B cell (primary cell): Measurements from ENCODE around the gene TELO2. TPM values are rescaled to one million over a fixed set of nuclear protein-coding genes. Genes with fewer than 3 reads are reported as not detected.

Source experiments
- ATAC-seq: fragments of 200-7000 bp; cut with Tn5 transposase; one replicate; pipeline ENCODE4 v1.10.0; 2021; ENCODE audit warnings: low read depth, mild to moderate bottlenecking, moderate number of reproducible peaks, moderate library complexity
- CTCF ChIA-PET: fragments of 350-600 bp; sonication (Branson Sonifier 250); formaldehyde crosslinking; loops from one replicate; lab custom pipeline; 2021; ENCODE audit warnings: antibody characterized with exemption, inconsistent platforms; lab: Charles Lee
- POLR2A ChIA-PET: fragments of 350-600 bp; sonication (Branson Sonifier 250); formaldehyde crosslinking; loops from one replicate; lab custom pipeline; 2021; ENCODE audit warnings: antibody characterized with exemption; lab: Charles Lee
- DNase-seq: peaks from one replicate; pipeline ENCODE4 v3.0.0; 2013
- H2AFZ ChIP-seq: 2 replicates; pipeline ENCODE4 v1.6.1; 2012; ENCODE audit warnings: mild to moderate bottlenecking, low read depth, low read length; ENCODE audit not compliant: insufficient read depth, poor library complexity, severe bottlenecking
- H3K27ac ChIP-seq, 2 donors: 1 replicate in 1 of 2; 2 replicates in 1 of 2; pipeline ENCODE4 v1.5.1; 2012 to 2013; ENCODE audit warnings: low read length in 2 of 2, mild to moderate bottlenecking in 2 of 2, moderate library complexity in 1 of 2
- H3K27me3 ChIP-seq, 4 experiments: fragments of 200-600 bp in 1 of 4; sonication (generic) in 1 of 4; replicated peaks in 1 of 4; 1 replicate in 2 of 4; 2 replicates in 2 of 4; pipeline versions ENCODE4 v1.6.1 to v1.7.0; 2013 to 2016; ENCODE audit warnings: low read length in 3 of 4, mild to moderate bottlenecking in 2 of 4, mixed read lengths in 1 of 4, moderate library complexity in 1 of 4; ENCODE audit not compliant: insufficient read depth in 4 of 4, control insufficient read depth in 3 of 4; ENCODE audit errors: control extremely low read depth in 1 of 4
- H3K36me3 ChIP-seq, 2 experiments: replicated peaks in 1 of 2; 1 replicate in 1 of 2; 2 replicates in 1 of 2; pipeline versions ENCODE4 v1.6.1 to v1.7.1; 2013; ENCODE audit warnings: low read length in 1 of 2; ENCODE audit not compliant: insufficient read depth in 2 of 2, control insufficient read depth in 1 of 2; ENCODE audit errors: control extremely low read depth in 1 of 2, extremely low read depth in 1 of 2
- H3K4me1 ChIP-seq, 2 donors: fragments of 200-600 bp in 1 of 2; sonication (generic) in 1 of 2; 1 replicate in 1 of 2; 2 replicates in 1 of 2; pipeline versions ENCODE4 v1.5.1 to v1.6.1; 2013 to 2017; ENCODE audit warnings: low read length in 2 of 2; ENCODE audit not compliant: control insufficient read depth in 2 of 2, insufficient read depth in 2 of 2
- H3K4me2 ChIP-seq: replicated peaks from 2 replicates; pipeline ENCODE3; 2012; ENCODE audit warnings: mild to moderate bottlenecking, low read depth, low read length; ENCODE audit not compliant: poor library complexity, severe bottlenecking
- H3K4me3 ChIP-seq, 5 experiments: fragments of 200-600 bp in 1 of 5; sonication (generic) in 1 of 5; 1 replicate in 3 of 5; 2 replicates in 2 of 5; pipeline versions ENCODE4 v1.5.1 to v1.7.0; 2011 to 2016; ENCODE audit warnings: low read length in 4 of 5, mild to moderate bottlenecking in 4 of 5, low read depth in 2 of 5, control low read depth in 1 of 5, moderate library complexity in 1 of 5; ENCODE audit not compliant: insufficient read depth in 1 of 5; ENCODE audit errors: control extremely low read depth in 1 of 5, extremely low read depth in 1 of 5
- H3K79me2 ChIP-seq: fragments of 200-600 bp; sonication (generic); one replicate; pipeline ENCODE4 v1.6.0; 2016; ENCODE audit warnings: low read length; ENCODE audit not compliant: control insufficient read depth, insufficient read depth
- H3K9ac ChIP-seq: fragments of 200-600 bp; sonication (generic); 2 replicates; pipeline ENCODE4 v1.6.1; 2017; ENCODE audit warnings: mild to moderate bottlenecking, low read length, moderate library complexity
- H3K9me3 ChIP-seq, 3 donors: one replicate each; pipeline versions ENCODE4 v1.6.1 to v1.7.1; 2013; ENCODE audit warnings: low read length in 2 of 3; ENCODE audit not compliant: control insufficient read depth in 2 of 3, insufficient read depth in 1 of 3; ENCODE audit errors: control extremely low read depth in 1 of 3
- H4K20me1 ChIP-seq: 2 replicates; pipeline ENCODE4 v1.6.0; 2012; ENCODE audit warnings: mild to moderate bottlenecking, low read length; ENCODE audit not compliant: insufficient read depth, control insufficient read depth, poor library complexity, severe bottlenecking
- H3K27ac Mint-ChIP-seq: one replicate; pipeline ENCODE4 v1.8.0; 2021; ENCODE audit warnings: mixed read lengths
- H3K27me3 Mint-ChIP-seq: one replicate; pipeline ENCODE4 v1.8.0; 2021; ENCODE audit warnings: mixed read lengths
- H3K4me1 Mint-ChIP-seq: one replicate; pipeline ENCODE4 v1.8.0; 2021; ENCODE audit warnings: mixed read lengths
- H3K4me3 Mint-ChIP-seq: one replicate; pipeline ENCODE4 v1.8.0; 2021; ENCODE audit warnings: mixed read lengths
- H3K9me3 Mint-ChIP-seq: one replicate; pipeline ENCODE4 v1.8.0; 2022; ENCODE audit warnings: mixed read lengths; ENCODE audit not compliant: insufficient read depth
- EZH2 ChIP-seq: IDR thresholded peaks from 2 replicates; pipeline ENCODE4 v1.6.1; 2012; ENCODE audit warnings: borderline replicate concordance, low read depth, mild to moderate bottlenecking, moderate library complexity, low read length; ENCODE audit not compliant: insufficient read depth, poor library complexity, severe bottlenecking
- WGBS: methylation state at CpG from one replicate; pipeline ENCODE4 v1.1.5; 2013; ENCODE audit warnings: missing lambda C conversion rate; ENCODE audit not compliant: insufficient coverage; 5-methylcytosine and 5-hydroxymethylcytosine counted together
- intact Hi-C: fragments of 100-400 bp; cut with micrococcal nuclease; formaldehyde crosslinking; loops from one replicate; pipeline ENCODE4 v1.10.0; 2022
- polyA plus RNA-seq: library from polyadenylated mRNA; depleted of rRNA; stranded (reverse); fragments of >200 nt; gene quantifications from 2 replicates; pipeline ENCODE4 v1.2.3, GENCODE V29; 2012
- total RNA-seq, 2 donors: library from RNA; stranded (reverse); fragments of 120-200 nt in 1 of 2; gene quantifications; 1 replicate in 1 of 2; 2 replicates in 1 of 2; pipeline versions ENCODE4 v1.2.3 to v1.2.4, GENCODE V29; 2013 to 2022
- TF ChIP-seq, protein P1 (sequence below): fragments of 200-600 bp; IDR thresholded peaks from one replicate; pipeline ENCODE4 v1.8.0; 2022; ENCODE audit warnings: antibody characterized with exemption, mild to moderate bottlenecking

Gene TELO2
- total and polyA plus RNA-seq, 2 donors (not counting 1 experiment from before 2014, with no cell fraction given): 81.9 to 136 TPM

DNA sequence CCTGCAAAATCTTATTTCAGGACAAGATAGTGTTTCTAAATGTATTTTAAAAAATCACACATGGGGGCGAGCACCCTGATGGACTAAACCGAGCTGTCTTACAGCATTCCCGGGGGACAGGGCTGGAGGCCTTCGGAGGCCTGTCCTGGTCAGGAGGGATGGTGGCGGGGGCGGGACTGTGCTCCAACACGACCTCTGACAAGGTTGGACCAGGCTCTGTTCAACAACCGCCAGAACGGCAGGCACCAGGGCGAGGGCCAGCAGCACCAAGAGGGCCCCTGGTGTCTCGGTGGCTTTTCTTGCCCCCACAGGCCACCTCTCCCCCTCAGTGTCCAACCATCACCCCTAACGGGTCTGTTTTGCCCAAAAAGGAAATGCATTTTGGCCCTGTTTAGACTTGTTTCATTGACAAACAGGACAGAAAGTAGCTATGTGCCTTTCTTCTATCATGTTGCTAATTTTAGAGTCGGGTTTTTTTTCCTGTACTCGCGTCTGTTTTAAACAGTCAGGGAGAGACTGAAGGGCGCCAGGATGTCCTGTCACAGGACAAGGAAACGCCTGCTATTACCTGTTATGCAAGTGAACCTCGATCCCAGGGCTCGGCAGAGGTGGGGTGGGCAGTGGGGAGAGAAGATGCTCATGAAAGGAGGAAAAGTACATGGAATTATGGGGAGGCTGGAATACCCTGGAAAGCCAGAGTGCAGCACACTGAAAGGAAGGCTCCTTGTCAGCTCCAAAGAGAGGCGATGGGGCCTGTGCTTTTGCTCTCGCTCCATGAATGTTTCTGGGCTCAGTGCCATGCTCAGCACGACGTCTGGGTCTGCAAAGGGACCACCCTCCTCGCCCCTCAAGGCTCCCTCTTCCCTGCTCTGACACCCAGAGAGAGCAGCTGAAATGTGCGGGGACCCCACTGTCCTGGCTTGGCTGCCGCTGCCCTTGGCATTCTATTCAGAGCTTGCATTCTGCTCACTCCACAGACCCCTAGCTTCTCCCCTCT is 52.2 kb downstream of the TELO2 start:
- Mint-ChIP-seq H3K4me3 (no peak overlapping the region), H3K9me3 (no peaks in the 10 kb centered on the region), H3K27ac (peak overlapping the region; percentile 3), H3K4me1 (peaks cover 17% of the 10 kb centered on the region), H3K27me3 (no peaks in the 10 kb centered on the region)
- Histone ChIP-seq H3K4me1 (peaks cover 20 to 27% of the 10 kb centered on the region in 2 donors), H2AFZ (peak overlapping the region; percentile 47), H3K4me3 (no peak overlapping the region), H3K79me2 (no peaks in the 10 kb centered on the region), H4K20me1 (no peaks in the 10 kb centered on the region), H3K27ac (no peak overlapping the region), H3K9me3 (no peaks in the 10 kb centered on the region), H3K36me3 (no peaks in the 10 kb centered on the region), H3K4me2 (peak overlapping the region; percentile 17), H3K9ac (no peak overlapping the region), H3K27me3 (no peaks in the 10 kb centered on the region)
- TF ChIP-seq, protein P1, sequence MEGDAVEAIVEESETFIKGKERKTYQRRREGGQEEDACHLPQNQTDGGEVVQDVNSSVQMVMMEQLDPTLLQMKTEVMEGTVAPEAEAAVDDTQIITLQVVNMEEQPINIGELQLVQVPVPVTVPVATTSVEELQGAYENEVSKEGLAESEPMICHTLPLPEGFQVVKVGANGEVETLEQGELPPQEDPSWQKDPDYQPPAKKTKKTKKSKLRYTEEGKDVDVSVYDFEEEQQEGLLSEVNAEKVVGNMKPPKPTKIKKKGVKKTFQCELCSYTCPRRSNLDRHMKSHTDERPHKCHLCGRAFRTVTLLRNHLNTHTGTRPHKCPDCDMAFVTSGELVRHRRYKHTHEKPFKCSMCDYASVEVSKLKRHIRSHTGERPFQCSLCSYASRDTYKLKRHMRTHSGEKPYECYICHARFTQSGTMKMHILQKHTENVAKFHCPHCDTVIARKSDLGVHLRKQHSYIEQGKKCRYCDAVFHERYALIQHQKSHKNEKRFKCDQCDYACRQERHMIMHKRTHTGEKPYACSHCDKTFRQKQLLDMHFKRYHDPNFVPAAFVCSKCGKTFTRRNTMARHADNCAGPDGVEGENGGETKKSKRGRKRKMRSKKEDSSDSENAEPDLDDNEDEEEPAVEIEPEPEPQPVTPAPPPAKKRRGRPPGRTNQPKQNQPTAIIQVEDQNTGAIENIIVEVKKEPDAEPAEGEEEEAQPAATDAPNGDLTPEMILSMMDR: no peak
- no peak for TF ChIP-seq EZH2
- CTCF ChIA-PET: interaction anchor here (1.1 kb wide), 1 partner anchor 182 kb away, joined by 4 read pairs; no protein-coding TSS in a partner anchor
- ATAC-seq (no peak), DNase-seq (no peak)
- 47% methylated on average over 25 of the region's 26 CpGs for WGBS
- intact Hi-C loops: no loop called here
- POLR2A ChIA-PET: no interaction called here

GRCh38 chr16:1546430-1546829 is 53.3 kb downstream of the TELO2 start:
- H3K4me3 ChIP-seq: no peak overlapping the region
- WGBS: 92% methylated on average over 16 of the region's 16 CpGs
- POLR2A ChIA-PET: no interaction called here
- no peaks in the 10 kb centered on the region for H3K79me2 ChIP-seq
- no peaks in the 10 kb centered on the region for H3K9me3 ChIP-seq
- Mint-ChIP-seq H3K27me3 (no peaks in the 10 kb centered on the region), H3K9me3 (no peaks in the 10 kb centered on the region), H3K27ac (no peak overlapping the region), H3K4me1 (peaks cover 17% of the 10 kb centered on the region), H3K4me3 (no peak overlapping the region)
- H3K27me3 ChIP-seq: no peaks in the 10 kb centered on the region
- ATAC-seq (no peak), DNase-seq (no peak)
- TF ChIP-seq, protein P1: no peak
- no peak for TF ChIP-seq EZH2
- no peak overlapping the region for H3K9ac ChIP-seq
- H3K36me3 ChIP-seq: no peaks in the 10 kb centered on the region
- CTCF ChIA-PET: interaction anchor here (1.1 kb wide), 1 partner anchor 183 kb away, joined by 4 read pairs; no protein-coding TSS in a partner anchor
- H3K4me2 ChIP-seq: no peak overlapping the region
- no peaks in the 10 kb centered on the region for H4K20me1 ChIP-seq
- intact Hi-C loops: no loop called here
- peaks cover 20 to 27% of the 10 kb centered on the region in 2 donors for H3K4me1 ChIP-seq
- no peak overlapping the region for H2AFZ ChIP-seq
- H3K27ac ChIP-seq: no peak overlapping the region
